Spleen (tissue), 7 donors: ENCODE data around the gene ATRIP.

Experiments
- CTCF ChIP-seq, 11 experiments: fragments of 200-600 bp in 7 of 11; fragments of 450-650 bp in 4 of 11; sonication (generic) in 4 of 11; IDR thresholded peaks in 8 of 11; conservative IDR thresholded peaks in 3 of 11; 1 replicate in 7 of 11; 2 replicates in 4 of 11; pipeline versions ENCODE4 v1.4.0 to v1.8.0; 2016 to 2021; ENCODE audit warnings: antibody characterized with exemption in 11 of 11, inconsistent platforms in 4 of 11, mild to moderate bottlenecking in 1 of 11
- POLR2A ChIP-seq, 3 donors: fragments of 450-650 bp; IDR thresholded peaks; one replicate each; pipeline ENCODE4 v1.5.1; 2017; ENCODE audit warnings: antibody characterized with exemption in 3 of 3, mild to moderate bottlenecking in 1 of 3
- POLR2AphosphoS5 ChIP-seq, 3 donors: sonication (generic); formaldehyde crosslinking; IDR thresholded peaks; one replicate each; pipeline ENCODE4 v1.5.1; 2017; ENCODE audit warnings: antibody characterized with exemption in 3 of 3
- donor health status: DM: no; HTN: no; CAD: no; lungs with moderate emphysema.
- donor health status: DM: no; HTN: no; CAD: no.
- donor health status: DM: no; HTN: no; CAD: no.

- TF ChIP-seq CTCF (IDR thresholded peaks at IDR 0.05 in 8 of 11, conservative IDR thresholded peaks at IDR 0.05 in 3 of 11): no peak
- no peak for TF ChIP-seq POLR2A (IDR thresholded peaks at IDR 0.05)
- TF ChIP-seq POLR2AphosphoS5 (IDR thresholded peaks at IDR 0.05): no peak
These were observed 28.1 kb downstream of the ATRIP start for GRCh38 chr3:48474619-48475018.
